C4-2B (cell line): ENCODE data around the gene WDFY2.
"Not testable (repeated sequence)": the region's sequence is repeated elsewhere in the genome, so short reads cannot be mapped to it uniquely, and the experiment has no call there.

Experiments used
- H3K27ac ChIP-seq: fragments of 450-650 bp; 2 replicates; pipeline ENCODE4 v1.5.1; 2017
- ZFX ChIP-seq: fragments of 450-650 bp; IDR thresholded peaks from 2 replicates; pipeline ENCODE4 v1.6.1; 2017
- TF ChIP-seq, protein P1 (sequence below): fragments of 450-650 bp; conservative IDR thresholded peaks from 2 replicates; pipeline ENCODE4 v1.5.1; 2017; ENCODE audit warnings: mild to moderate bottlenecking

WDFY2 gene

DNA sequence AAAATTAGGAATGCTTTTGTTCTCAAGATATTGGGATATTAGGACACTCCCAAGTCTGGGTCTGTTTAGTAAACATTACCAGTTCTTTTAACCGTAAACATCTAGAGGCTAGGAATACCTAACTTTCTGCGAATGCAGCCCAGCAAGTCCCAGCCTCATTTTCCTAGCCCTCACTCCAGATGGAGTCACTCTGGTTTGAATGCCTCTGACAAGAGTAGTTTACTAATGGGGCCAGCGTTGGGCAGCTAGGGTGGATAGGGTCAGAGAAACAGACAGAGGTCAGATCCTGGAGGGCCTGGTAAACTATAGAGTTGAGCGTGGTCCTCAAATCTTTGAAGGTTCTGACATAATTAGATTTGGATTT is 53.6 kb downstream of the WDFY2 start:
- peak overlapping the region; percentile 23; the same call in 1 of the 2 replicates for H3K27ac ChIP-seq
- TF ChIP-seq, protein P1, sequence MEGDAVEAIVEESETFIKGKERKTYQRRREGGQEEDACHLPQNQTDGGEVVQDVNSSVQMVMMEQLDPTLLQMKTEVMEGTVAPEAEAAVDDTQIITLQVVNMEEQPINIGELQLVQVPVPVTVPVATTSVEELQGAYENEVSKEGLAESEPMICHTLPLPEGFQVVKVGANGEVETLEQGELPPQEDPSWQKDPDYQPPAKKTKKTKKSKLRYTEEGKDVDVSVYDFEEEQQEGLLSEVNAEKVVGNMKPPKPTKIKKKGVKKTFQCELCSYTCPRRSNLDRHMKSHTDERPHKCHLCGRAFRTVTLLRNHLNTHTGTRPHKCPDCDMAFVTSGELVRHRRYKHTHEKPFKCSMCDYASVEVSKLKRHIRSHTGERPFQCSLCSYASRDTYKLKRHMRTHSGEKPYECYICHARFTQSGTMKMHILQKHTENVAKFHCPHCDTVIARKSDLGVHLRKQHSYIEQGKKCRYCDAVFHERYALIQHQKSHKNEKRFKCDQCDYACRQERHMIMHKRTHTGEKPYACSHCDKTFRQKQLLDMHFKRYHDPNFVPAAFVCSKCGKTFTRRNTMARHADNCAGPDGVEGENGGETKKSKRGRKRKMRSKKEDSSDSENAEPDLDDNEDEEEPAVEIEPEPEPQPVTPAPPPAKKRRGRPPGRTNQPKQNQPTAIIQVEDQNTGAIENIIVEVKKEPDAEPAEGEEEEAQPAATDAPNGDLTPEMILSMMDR: no peak
- no peak for TF ChIP-seq ZFX

DNA sequence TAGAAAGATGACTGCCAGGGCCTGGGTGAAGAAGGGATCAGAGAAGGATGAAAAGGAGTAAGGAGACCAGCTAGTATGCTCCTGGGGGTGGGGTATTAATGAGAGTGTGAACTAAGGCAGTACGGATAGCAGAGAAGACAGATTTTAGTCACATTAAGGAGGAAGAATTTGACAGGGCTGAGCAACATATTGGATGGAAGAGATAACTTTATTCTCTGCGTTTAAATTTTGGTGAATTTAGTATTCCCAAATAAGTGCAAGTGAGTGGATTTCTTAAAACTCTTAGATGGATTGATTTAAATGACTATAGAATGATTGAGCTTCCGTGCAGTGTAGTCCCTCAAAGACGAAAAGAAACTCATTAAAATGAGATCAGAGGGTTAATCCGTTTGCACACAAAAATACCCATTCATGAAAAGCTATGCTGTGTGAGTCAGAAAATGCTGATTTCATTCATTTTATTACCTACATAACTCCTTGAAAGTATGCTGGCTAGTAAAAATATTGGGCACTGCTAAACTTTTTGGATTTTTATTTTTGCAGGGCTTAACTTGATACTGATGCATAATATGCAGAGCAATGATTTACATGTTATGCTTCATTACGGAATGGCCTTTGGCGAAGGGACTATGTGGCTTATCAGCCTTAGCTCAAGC is 54.1 kb downstream of the WDFY2 start:
- H3K27ac ChIP-seq: peak overlapping the region; percentile 23; the same call in 1 of the 2 replicates
- TF ChIP-seq ZFX: no peak
- TF ChIP-seq, protein P1: no peak

DNA sequence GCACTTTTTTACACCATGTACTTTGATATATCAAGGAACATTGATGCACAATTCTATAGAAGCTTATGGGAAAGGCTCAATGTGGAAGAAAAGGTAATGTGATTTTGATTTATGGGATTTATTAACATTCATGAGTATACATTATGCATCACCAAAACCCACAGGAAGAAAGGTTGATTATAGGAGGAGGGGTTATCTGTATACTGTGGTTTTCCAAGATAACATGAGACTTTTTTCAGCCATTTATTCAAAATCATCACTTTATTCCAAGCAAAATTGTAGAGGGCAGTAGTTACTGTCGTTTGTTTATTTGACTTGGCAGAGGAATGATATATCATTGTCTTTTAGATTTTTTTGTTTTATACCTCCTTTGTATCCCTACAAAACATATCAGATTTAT is 54.9 kb downstream of the WDFY2 start:
- no peak overlapping the region for H3K27ac ChIP-seq
- TF ChIP-seq ZFX: no peak
- TF ChIP-seq, protein P1: no peak

DNA sequence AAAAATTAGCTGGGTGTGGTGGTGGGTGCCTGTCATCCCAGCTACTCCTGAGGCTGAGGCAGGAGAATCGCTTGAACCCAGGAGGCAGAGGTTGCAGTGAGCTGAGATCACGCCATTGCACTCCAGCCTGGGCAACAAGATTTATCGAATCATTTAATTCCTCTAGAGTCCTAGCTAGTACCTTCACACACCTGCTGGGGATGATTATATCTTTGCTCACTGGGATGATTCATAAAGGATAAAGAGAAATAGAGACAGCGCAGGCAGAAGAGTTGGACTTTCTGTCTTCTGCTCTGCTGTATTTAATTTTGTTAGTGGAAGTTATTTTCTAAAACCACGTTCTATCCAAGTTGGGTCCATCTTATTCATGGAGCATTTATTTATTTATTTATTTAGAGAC is 56.4 kb downstream of the WDFY2 start:
- not testable (repeated sequence) for H3K27ac ChIP-seq

DNA sequence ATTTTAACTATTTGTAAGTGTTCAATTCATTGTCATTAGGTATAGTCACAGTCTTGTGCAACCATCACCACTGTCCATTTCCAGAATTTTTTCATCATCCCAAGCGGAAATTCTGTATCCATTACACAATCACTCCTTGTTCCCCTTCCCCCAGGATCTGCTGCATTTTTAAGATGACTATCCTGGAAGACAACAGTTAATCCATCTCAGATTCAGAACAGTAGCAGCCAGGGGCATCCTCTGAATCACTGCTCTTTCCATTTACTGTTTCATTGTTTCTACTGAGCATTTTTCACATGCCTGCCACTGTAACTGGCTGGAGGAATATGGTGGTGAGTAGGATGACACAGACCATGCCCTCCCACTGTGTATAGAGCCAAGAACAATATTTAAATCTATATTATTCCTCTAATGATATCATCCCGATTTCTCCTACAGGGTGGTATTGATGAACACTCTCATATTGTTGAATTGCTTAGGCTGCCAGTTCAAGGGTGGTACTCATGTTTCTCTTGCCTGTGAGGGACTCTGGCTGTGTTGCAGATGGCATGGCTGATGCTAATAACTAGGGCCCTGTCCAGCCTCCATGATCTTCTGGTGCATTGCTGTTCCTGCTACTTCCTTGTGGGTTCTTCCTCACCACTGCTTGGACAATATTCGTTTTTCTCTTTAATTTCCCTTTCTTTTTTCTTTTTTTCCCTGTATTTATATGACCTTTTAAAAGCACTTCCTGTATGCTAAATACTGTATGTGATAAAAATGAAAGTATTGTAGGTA is 59.0 kb downstream of the WDFY2 start:
- H3K27ac ChIP-seq: no peak overlapping the region
- no peak for TF ChIP-seq ZFX
- TF ChIP-seq, protein P1: no peak

DNA sequence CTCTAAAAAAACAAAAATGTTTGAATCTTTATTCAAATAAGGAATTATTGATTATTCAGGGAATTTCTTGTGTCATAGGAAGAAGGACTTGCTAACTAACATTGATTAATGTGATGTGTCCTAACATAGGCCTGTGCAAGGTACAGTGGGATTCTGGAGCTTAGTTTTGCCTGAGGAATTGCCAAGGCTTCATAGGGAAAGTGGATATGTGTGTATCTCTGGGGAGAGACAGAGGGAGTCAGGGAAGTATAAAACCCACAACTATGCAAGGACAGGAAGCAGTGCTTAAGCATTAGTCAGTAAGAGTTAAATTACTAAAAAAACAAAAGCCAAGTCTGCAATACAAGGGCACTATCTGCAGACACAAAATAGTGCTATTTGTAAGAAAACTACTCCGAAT is 59.6 kb downstream of the WDFY2 start:
- H3K27ac ChIP-seq: no peak overlapping the region
- no peak for TF ChIP-seq ZFX
- TF ChIP-seq, protein P1: no peak

DNA sequence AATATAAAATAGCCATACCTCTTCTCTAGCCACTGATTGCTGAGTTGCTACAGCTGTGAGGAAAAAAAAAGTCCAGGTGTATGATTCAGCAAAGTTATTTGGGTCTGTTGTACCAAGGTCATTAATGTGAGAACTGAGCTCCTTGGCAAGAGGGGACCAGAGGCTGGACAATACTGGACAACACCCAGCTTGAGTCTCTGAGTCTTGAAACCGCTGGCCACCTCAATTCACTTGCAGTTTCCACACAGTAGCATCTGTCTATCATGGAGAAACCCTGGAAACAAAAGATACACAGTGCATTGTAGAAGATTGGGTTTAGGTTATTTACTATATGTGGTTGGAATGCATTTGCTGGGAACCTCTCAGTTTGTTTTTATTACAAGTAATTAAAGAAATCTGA is 60.4 kb downstream of the WDFY2 start:
- no peak overlapping the region for H3K27ac ChIP-seq

More for the DNA sequence above, 60.4 kb downstream of the WDFY2 start:
- TF ChIP-seq, protein P1: no peak
- no peak for TF ChIP-seq ZFX
